HG03439 (cell line): ENCODE results near the gene ADORA3.
"Not testable (repeated sequence)": the region's sequence is repeated elsewhere in the genome, so short reads cannot be mapped to it uniquely, and the experiment has no call there.

Experiments
- ATAC-seq: cut with Tn5 transposase; IDR thresholded peaks from one replicate; pipeline ENCODE4 v1.9.1; 2021; ENCODE audit warnings: mild to moderate bottlenecking, moderate library complexity; ENCODE audit not compliant: unreplicated experiment

ADORA3 gene

GRCh38 chr1:111503585-111504060 is at the start of gene ADORA3, which contains the start of gene TMIGD3:
Gene ADORA3, minus strand, starts transcription at chr1:111503633. Its CDS starts 279 bp downstream, at chr1:111503354.
Gene TMIGD3, minus strand, starts transcription at chr1:111503633. Its CDS starts 279 bp downstream, at chr1:111503354.
- ATAC-seq: no peak

- ATAC-seq: no peak
Measured at GRCh38 chr1:111553196-111553595, 49.8 kb upstream of the ADORA3 start.

GRCh38 chr1:111552587-111552986 is 49.2 kb upstream of the ADORA3 start:
- no peak for ATAC-seq

GRCh38 chr1:111551623-111552411 is 48.4 kb upstream of the ADORA3 start:
- no peak for ATAC-seq

GRCh38 chr1:111547786-111548185 is 44.4 kb upstream of the ADORA3 start:
- not testable (repeated sequence) for ATAC-seq

- no peak for ATAC-seq
Measured at GRCh38 chr1:111542187-111542586, 38.8 kb upstream of the ADORA3 start.

- no peak for ATAC-seq
Measured at GRCh38 chr1:111541721-111542120, 38.3 kb upstream of the ADORA3 start.

GRCh38 chr1:111540928-111541327 is 37.5 kb upstream of the ADORA3 start:
- no peak for ATAC-seq

- no peak for ATAC-seq
Measured at GRCh38 chr1:111538343-111539025, 35.1 kb upstream of the ADORA3 start.

GRCh38 chr1:111535256-111536191 is 32.1 kb upstream of the ADORA3 start:
- no peak for ATAC-seq

GRCh38 chr1:111520053-111520452 is 16.6 kb upstream of the ADORA3 start:
- no peak for ATAC-seq

GRCh38 chr1:111517469-111518225 is 14.2 kb upstream of the ADORA3 start:
- no peak for ATAC-seq

GRCh38 chr1:111516005-111516535 is 12.6 kb upstream of the ADORA3 start:
- ATAC-seq: no peak

- ATAC-seq: no peak
Measured at GRCh38 chr1:111515291-111516004, 12.0 kb upstream of the ADORA3 start.

GRCh38 chr1:111513410-111514020 is 10.1 kb upstream of the ADORA3 start:
- no peak for ATAC-seq

- ATAC-seq: no peak
Measured at GRCh38 chr1:111512931-111513330, 9.5 kb upstream of the ADORA3 start.

- no peak for ATAC-seq
Measured at GRCh38 chr1:111512132-111512889, 8.9 kb upstream of the ADORA3 start.

GRCh38 chr1:111511370-111511769 is 7.9 kb upstream of the ADORA3 start:
- no peak for ATAC-seq
